ENCODE data around the gene FUS. TPM values are rescaled to one million over a fixed set of nuclear protein-coding genes. Genes with fewer than 3 reads are reported as not detected.
A peak's percentile ranks its signal among the peaks of the same experiment; 100 is the strongest.
"Not testable (repeated sequence)": the region's sequence is repeated elsewhere in the genome, so short reads cannot be mapped to it uniquely, and the experiment has no call there.

The FUS gene
- polyA plus RNA-seq, 3 donors from 2014 or later: 73.4 to 169 (median 87.4) TPM

GRCh38 chr16:31149894-31150890, 29.7 kb upstream of the FUS start, which contains the start of gene PRSS36:
PRSS36 (minus strand) TSS chr16:31150066; CDS start chr16:31150035, 31 bp downstream.
- peaks cover 0 to 8% (median 0%) of the 10 kb centered on the region in 3 donors for H3K27me3 Mint-ChIP-seq (ENCODE audit: low read depth in 3 of 3)
- H3K9me3 Mint-ChIP-seq: no peaks in the 10 kb centered on the region
- H3K36me3 Mint-ChIP-seq: no peaks in the 10 kb centered on the region
- no peak within 1 kb of the TSS for H3K27ac Mint-ChIP-seq
- no peak for DNase-seq
- H3K4me3 Mint-ChIP-seq: no peak within 1 kb of the TSS
- H3K4me1 Mint-ChIP-seq: no peaks in the 10 kb centered on the region

GRCh38 chr16:31150976-31151375, 29.0 kb upstream of the FUS start:
- H3K4me1 Mint-ChIP-seq; DNase-seq; H3K27me3 Mint-ChIP-seq (ENCODE audit: low read depth in 3 of 3); H3K27ac Mint-ChIP-seq; H3K36me3 Mint-ChIP-seq; H3K9me3 Mint-ChIP-seq; H3K4me3 Mint-ChIP-seq: not testable (repeated sequence)

GRCh38 chr16:31157136-31157535, 22.8 kb upstream of the FUS start:
- DNase-seq: no peak
- Mint-ChIP-seq H3K27ac (peak overlapping the region in 1 of 6 donors; percentile 8), H3K36me3 (no peaks in the 10 kb centered on the region), H3K9me3 (no peaks in the 10 kb centered on the region), H3K4me3 (peak overlapping the region in 4 of 5 donors; percentile 18 to 56 (median 30)), H3K4me1 (peaks cover 8 to 9% of the 10 kb centered on the region in 2 donors), H3K27me3 (ENCODE audit: low read depth in 3 of 3) (peaks cover 1 to 4% (median 3%) of the 10 kb centered on the region in 3 donors)

- no peak for DNase-seq
Observed at GRCh38 chr16:31167315-31167714, 12.6 kb upstream of the FUS start.

GRCh38 chr16:31168848-31169247, 11.1 kb upstream of the FUS start:
- no peak overlapping the region for H3K4me3 Mint-ChIP-seq
- no peaks in the 10 kb centered on the region for H3K36me3 Mint-ChIP-seq
- no peak for DNase-seq
- H3K9me3 Mint-ChIP-seq: no peaks in the 10 kb centered on the region
- H3K27ac Mint-ChIP-seq: no peak overlapping the region
- H3K27me3 Mint-ChIP-seq (ENCODE audit: low read depth in 3 of 3): peaks cover 0 to 6% (median 0%) of the 10 kb centered on the region in 3 donors
- H3K4me1 Mint-ChIP-seq: no peaks in the 10 kb centered on the region

More at GRCh38 chr16:31167315-31167714, 12.6 kb upstream of the FUS start:
- no peaks in the 10 kb centered on the region for H3K4me1 Mint-ChIP-seq
- H3K27me3 Mint-ChIP-seq (ENCODE audit: low read depth in 3 of 3): peaks cover 0 to 6% (median 4%) of the 10 kb centered on the region in 3 donors
- no peak overlapping the region for H3K27ac Mint-ChIP-seq
- no peaks in the 10 kb centered on the region for H3K9me3 Mint-ChIP-seq
- no peak overlapping the region for H3K4me3 Mint-ChIP-seq
- no peaks in the 10 kb centered on the region for H3K36me3 Mint-ChIP-seq

- not testable (repeated sequence) for H3K4me1 Mint-ChIP-seq; H3K36me3 Mint-ChIP-seq; H3K27ac Mint-ChIP-seq; H3K27me3 Mint-ChIP-seq (ENCODE audit: low read depth in 3 of 3); DNase-seq; H3K9me3 Mint-ChIP-seq; H3K4me3 Mint-ChIP-seq
Observed at GRCh38 chr16:31170048-31170447, 9.9 kb upstream of the FUS start.

GRCh38 chr16:31177136-31177535, 2.8 kb upstream of the FUS start:
- Mint-ChIP-seq H3K4me1 (peaks cover 36 to 39% of the 10 kb centered on the region in 2 donors), H3K27ac (peak overlapping the region; percentile 12 to 90 (median 75)), H3K36me3 (peaks cover 5 to 10% (median 7%) of the 10 kb centered on the region in 3 donors), H3K4me3 (peak overlapping the region; percentile 68 to 85 (median 73)), H3K9me3 (no peaks in the 10 kb centered on the region), H3K27me3 (ENCODE audit: low read depth in 3 of 3) (peaks cover 25 to 38% (median 29%) of the 10 kb centered on the region in 3 donors)
- DNase-seq: peak; percentile 76 to 78 (median 77)

GRCh38 chr16:31179219-31179746, 656 bp upstream of the FUS start:
- H3K4me3 Mint-ChIP-seq: peak overlapping the region; percentile 93 to 99 (median 96)

GRCh38 chr16:31181102-31181830, 1.3 kb downstream of the FUS start:
- H3K27ac Mint-ChIP-seq: peak overlapping the region; percentile 87 to 98 (median 93)
- peaks cover 34 to 48% (median 40%) of the 10 kb centered on the region in 3 donors for H3K36me3 Mint-ChIP-seq
- peak overlapping the region; percentile 93 to 99 (median 96) for H3K4me3 Mint-ChIP-seq
- peak in 1 of 3 donors; percentile 26 for DNase-seq
- H3K27me3 Mint-ChIP-seq (ENCODE audit: low read depth in 3 of 3): peaks cover 28 to 54% (median 52%) of the 10 kb centered on the region in 3 donors
- no peaks in the 10 kb centered on the region for H3K9me3 Mint-ChIP-seq
- H3K4me1 Mint-ChIP-seq: peaks cover 76 to 80% of the 10 kb centered on the region in 2 donors

More at GRCh38 chr16:31179219-31179746, 656 bp upstream of the FUS start:
- Mint-ChIP-seq H3K27me3 (ENCODE audit: low read depth in 3 of 3) (peaks cover 25 to 41% (median 40%) of the 10 kb centered on the region in 3 donors), H3K9me3 (no peaks in the 10 kb centered on the region), H3K4me1 (peaks cover 57 to 60% of the 10 kb centered on the region in 2 donors), H3K27ac (peak overlapping the region; percentile 90 to 100 (median 97)), H3K36me3 (peaks cover 18 to 31% (median 23%) of the 10 kb centered on the region in 3 donors)
- DNase-seq: no peak

- H3K36me3 Mint-ChIP-seq: peaks cover 46 to 59% (median 51%) of the 10 kb centered on the region in 3 donors
- H3K9me3 Mint-ChIP-seq: no peaks in the 10 kb centered on the region
- H3K4me3 Mint-ChIP-seq: peak overlapping the region; percentile 93 to 99 (median 96)
- peaks cover 78 to 83% of the 10 kb centered on the region in 2 donors for H3K4me1 Mint-ChIP-seq
- H3K27ac Mint-ChIP-seq: peak overlapping the region; percentile 53 to 87 (median 74)
- no peak for DNase-seq
- H3K27me3 Mint-ChIP-seq (ENCODE audit: low read depth in 3 of 3): peaks cover 26 to 56% (median 55%) of the 10 kb centered on the region in 3 donors
Observed at GRCh38 chr16:31182391-31182790, 2.5 kb downstream of the FUS start.

GRCh38 chr16:31183432-31184428, 3.8 kb downstream of the FUS start:
- Mint-ChIP-seq H3K4me3 (peak overlapping the region; percentile 93 to 99 (median 96)), H3K27me3 (ENCODE audit: low read depth in 3 of 3) (peaks cover 26 to 66% (median 57%) of the 10 kb centered on the region in 3 donors), H3K36me3 (peaks cover 50 to 71% (median 55%) of the 10 kb centered on the region in 3 donors), H3K9me3 (no peaks in the 10 kb centered on the region), H3K27ac (peak overlapping the region; percentile 51 to 80 (median 64)), H3K4me1 (peaks cover 81 to 84% of the 10 kb centered on the region in 2 donors)
- DNase-seq: peak in 1 of 3 donors; percentile 10

GRCh38 chr16:31184888-31185287, 4.9 kb downstream of the FUS start:
- H3K4me3 Mint-ChIP-seq: peak overlapping the region; percentile 66 to 84 (median 79)
- H3K4me1 Mint-ChIP-seq: peaks cover 88 to 90% of the 10 kb centered on the region in 2 donors
- peak overlapping the region; percentile 46 to 86 (median 81) for H3K27ac Mint-ChIP-seq
- H3K9me3 Mint-ChIP-seq: no peaks in the 10 kb centered on the region
- DNase-seq: peak in 1 of 3 donors; percentile 21
- peaks cover 23 to 71% (median 55%) of the 10 kb centered on the region in 3 donors for H3K27me3 Mint-ChIP-seq (ENCODE audit: low read depth in 3 of 3)
- H3K36me3 Mint-ChIP-seq: peaks cover 61 to 82% (median 66%) of the 10 kb centered on the region in 3 donors

All from immature natural killer cell (primary cell).